OCI-LY7 (cell line): Measurements from ENCODE around the gene HDGFL2. TPM values are rescaled to one million over a fixed set of nuclear protein-coding genes. Genes with fewer than 3 reads are reported as not detected.

Experiments used
- BruUV-seq: library from RNA; stranded (reverse); fragments of 400-500 nt; replicated peaks from 2 replicates; lab custom pipeline; 2021; lab: Mats Ljungman, UMichigan
- CTCF ChIA-PET: fragments of 300-600 bp; sonication (Branson Sonifier 250); formaldehyde crosslinking; loops from one replicate; lab custom pipeline; 2022; ENCODE audit warnings: antibody characterized with exemption; ENCODE audit not compliant: unreplicated experiment; lab: Charles Lee
- POLR2A ChIA-PET: fragments of 300-600 bp; sonication (Branson Sonifier 250); formaldehyde crosslinking; loops from one replicate; lab custom pipeline; 2022; ENCODE audit warnings: antibody characterized with exemption; lab: Charles Lee
- DNase-seq: peaks from one replicate; pipeline ENCODE4 v3.0.0-alpha.2; 2015; ENCODE audit warnings: low spot score
- H2AFZ ChIP-seq: fragments of 200-600 bp; sonication (generic), shearing (Covaris generic); 2 replicates; pipeline ENCODE4 v1.6.1; 2014; ENCODE audit warnings: mild to moderate bottlenecking, antibody characterized with exemption, low read length, moderate library complexity
- H3K27ac ChIP-seq: fragments of 200-600 bp; sonication (generic); 2 replicates; pipeline ENCODE4 v1.5.1; 2014; ENCODE audit warnings: mixed run types, low read depth, mild to moderate bottlenecking, moderate library complexity, low read length, inconsistent platforms; ENCODE audit not compliant: poor library complexity, severe bottlenecking
- H3K36me3 ChIP-seq: fragments of 200-600 bp; sonication (generic); 2 replicates; pipeline ENCODE4 v1.6.1; 2014; ENCODE audit warnings: mild to moderate bottlenecking, antibody characterized with exemption, low read length, moderate library complexity, mixed read lengths; ENCODE audit not compliant: insufficient read depth
- H3K4me1 ChIP-seq: fragments of 200-600 bp; sonication (generic); 2 replicates; pipeline ENCODE4 v1.5.1; 2014; ENCODE audit warnings: mild to moderate bottlenecking, low read length; ENCODE audit not compliant: insufficient read depth, poor library complexity, severe bottlenecking
- H3K4me2 ChIP-seq: fragments of 200-600 bp; sonication (generic); 2 replicates; pipeline ENCODE4 v1.6.1; 2014; ENCODE audit warnings: mild to moderate bottlenecking, low read length
- H3K4me3 ChIP-seq: fragments of 200-600 bp; sonication (generic); 2 replicates; pipeline ENCODE4 v1.5.1; 2014; ENCODE audit warnings: mild to moderate bottlenecking, low read depth, low read length; ENCODE audit not compliant: poor library complexity, severe bottlenecking
- H3K79me2 ChIP-seq: fragments of 200-600 bp; sonication (generic); 2 replicates; pipeline ENCODE4 v1.6.1; 2016; ENCODE audit warnings: low read depth, mild to moderate bottlenecking, low read length, moderate library complexity, mixed read lengths; ENCODE audit not compliant: insufficient read depth
- H3K9me2 ChIP-seq: fragments of 200-600 bp; sonication (generic); 2 replicates; pipeline ENCODE4 v1.6.1; 2016; ENCODE audit warnings: mild to moderate bottlenecking, low read length, mixed read lengths; ENCODE audit not compliant: insufficient read depth
- H3K9me3 ChIP-seq: fragments of 200-600 bp; sonication (generic); 2 replicates; pipeline ENCODE4 v1.6.1; 2014; ENCODE audit warnings: mild to moderate bottlenecking, mixed run types, low read length, mixed read lengths
- H4K20me1 ChIP-seq: fragments of 200-600 bp; sonication (generic); 2 replicates; pipeline ENCODE4 v1.6.1; 2014; ENCODE audit warnings: mild to moderate bottlenecking, antibody characterized with exemption, low read length, moderate library complexity, mixed read lengths; ENCODE audit not compliant: insufficient read depth
- EZH2phosphoT487 ChIP-seq: fragments of 200-600 bp; sonication (generic); IDR thresholded peaks from 2 replicates; pipeline ENCODE4 v1.6.1; 2018; ENCODE audit warnings: low read depth, borderline replicate concordance, mild to moderate bottlenecking, mixed run types, antibody characterized with exemption, low read length, moderate library complexity, mixed read lengths
- intact Hi-C: fragments of 100-400 bp; cut with micrococcal nuclease; formaldehyde crosslinking; loops from one replicate; pipeline ENCODE4 v1.10.0; 2022; ENCODE audit not compliant: unreplicated experiment
- total RNA-seq, 2 experiments: library from RNA; depleted of rRNA in 1 of 2; stranded (reverse); fragments of >200 nt in 1 of 2; shearing (Covaris generic) in 1 of 2; gene quantifications; 2 replicates each; pipeline ENCODE4 v1.2.3, GENCODE V29; 2014 to 2022
- TF ChIP-seq, protein P1 (sequence below): fragments of 200-600 bp; sonication (generic); conservative IDR thresholded peaks from 2 replicates; pipeline ENCODE4 v1.5.1; 2014; ENCODE audit warnings: mild to moderate bottlenecking, antibody characterized with exemption, low read length, moderate library complexity, mixed read lengths

The HDGFL2 gene
- total RNA-seq, 2 experiments from 2014 or later = 54.5 to 85.9 TPM

GRCh38 chr19:4528843-4529242 is 56.7 kb downstream of the HDGFL2 start:
- no peaks in the 10 kb centered on the region for H3K4me1 ChIP-seq
- BruUV-seq = no TSS peak
- no peak overlapping the region for H3K27ac ChIP-seq
- intact Hi-C loops = no loop called here
- H3K36me3 ChIP-seq = no peaks in the 10 kb centered on the region
- CTCF ChIA-PET = no interaction called here
- no peaks in the 10 kb centered on the region for H3K79me2 ChIP-seq
- no peaks in the 10 kb centered on the region for H4K20me1 ChIP-seq
- H3K9me3 ChIP-seq = no peaks in the 10 kb centered on the region
- no peak overlapping the region for H2AFZ ChIP-seq
- no peaks in the 10 kb centered on the region for H3K9me2 ChIP-seq
- no peak overlapping the region for H3K4me2 ChIP-seq
- DNase-seq = no peak
- POLR2A ChIA-PET = interaction anchor here (1.3 kb wide), 1 partner anchor 12 kb away, joined by 3 read pairs; the partner anchor contains the start of gene LRG1
- no peak for TF ChIP-seq EZH2phosphoT487
- TF ChIP-seq, protein P1, sequence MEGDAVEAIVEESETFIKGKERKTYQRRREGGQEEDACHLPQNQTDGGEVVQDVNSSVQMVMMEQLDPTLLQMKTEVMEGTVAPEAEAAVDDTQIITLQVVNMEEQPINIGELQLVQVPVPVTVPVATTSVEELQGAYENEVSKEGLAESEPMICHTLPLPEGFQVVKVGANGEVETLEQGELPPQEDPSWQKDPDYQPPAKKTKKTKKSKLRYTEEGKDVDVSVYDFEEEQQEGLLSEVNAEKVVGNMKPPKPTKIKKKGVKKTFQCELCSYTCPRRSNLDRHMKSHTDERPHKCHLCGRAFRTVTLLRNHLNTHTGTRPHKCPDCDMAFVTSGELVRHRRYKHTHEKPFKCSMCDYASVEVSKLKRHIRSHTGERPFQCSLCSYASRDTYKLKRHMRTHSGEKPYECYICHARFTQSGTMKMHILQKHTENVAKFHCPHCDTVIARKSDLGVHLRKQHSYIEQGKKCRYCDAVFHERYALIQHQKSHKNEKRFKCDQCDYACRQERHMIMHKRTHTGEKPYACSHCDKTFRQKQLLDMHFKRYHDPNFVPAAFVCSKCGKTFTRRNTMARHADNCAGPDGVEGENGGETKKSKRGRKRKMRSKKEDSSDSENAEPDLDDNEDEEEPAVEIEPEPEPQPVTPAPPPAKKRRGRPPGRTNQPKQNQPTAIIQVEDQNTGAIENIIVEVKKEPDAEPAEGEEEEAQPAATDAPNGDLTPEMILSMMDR = no peak
- H3K4me3 ChIP-seq = no peak overlapping the region

DNA sequence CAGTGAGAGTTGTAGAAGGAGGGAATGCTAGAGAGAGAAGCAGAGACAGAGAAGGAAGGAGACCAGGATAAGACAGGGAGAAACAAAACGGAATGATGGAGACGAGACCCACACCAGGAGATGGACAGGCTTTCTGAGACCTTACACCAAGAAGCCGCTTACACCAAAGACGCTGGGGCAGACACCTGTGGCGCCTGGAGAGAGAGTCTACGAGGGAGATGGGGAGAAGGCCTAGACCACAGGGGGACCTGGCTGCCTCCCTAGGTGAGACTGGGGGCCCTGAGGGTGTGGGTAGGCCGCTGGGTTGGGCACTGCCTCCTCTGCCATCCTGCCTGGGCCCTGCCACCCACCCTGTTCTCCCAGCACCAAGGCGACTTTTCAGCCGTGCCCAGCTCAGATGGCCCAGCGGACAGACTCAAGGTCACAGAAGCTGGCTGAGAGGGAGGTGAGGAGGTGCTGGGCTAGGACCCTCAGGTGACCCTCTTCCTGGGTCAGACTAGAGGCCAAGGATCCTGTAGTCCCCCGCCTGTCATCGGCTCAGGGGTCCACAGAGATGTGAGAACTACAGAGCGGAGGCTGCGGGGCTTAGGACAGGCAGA is 57.9 kb downstream of the HDGFL2 start:
- no peak for DNase-seq
- Histone ChIP-seq H2AFZ (no peak overlapping the region), H3K79me2 (no peaks in the 10 kb centered on the region), H3K4me2 (no peak overlapping the region), H3K9me3 (no peaks in the 10 kb centered on the region), H4K20me1 (no peaks in the 10 kb centered on the region), H3K27ac (no peak overlapping the region), H3K36me3 (no peaks in the 10 kb centered on the region), H3K9me2 (no peaks in the 10 kb centered on the region), H3K4me3 (no peak overlapping the region), H3K4me1 (peaks cover 7% of the 10 kb centered on the region)
- TF ChIP-seq, protein P1 = no peak
- no peak for TF ChIP-seq EZH2phosphoT487
- POLR2A ChIA-PET = no interaction called here
- CTCF ChIA-PET = no interaction called here
- intact Hi-C loops = no loop called here
- BruUV-seq = no TSS peak

GRCh38 chr19:4531562-4532165 is 59.6 kb downstream of the HDGFL2 start:
- no peak for DNase-seq
- Histone ChIP-seq H2AFZ (no peak overlapping the region), H3K9me3 (no peaks in the 10 kb centered on the region), H3K4me1 (peaks cover 14% of the 10 kb centered on the region), H3K79me2 (no peaks in the 10 kb centered on the region), H3K36me3 (no peaks in the 10 kb centered on the region), H4K20me1 (no peaks in the 10 kb centered on the region), H3K4me2 (no peak overlapping the region), H3K9me2 (no peaks in the 10 kb centered on the region), H3K27ac (no peak overlapping the region), H3K4me3 (no peak overlapping the region)
- CTCF ChIA-PET = no interaction called here
- no TSS peak for BruUV-seq
- intact Hi-C loops = no loop called here
- no peak for TF ChIP-seq EZH2phosphoT487
- TF ChIP-seq, protein P1 = no peak
- POLR2A ChIA-PET = no interaction called here
